HCT116 (cell line): ENCODE data around the gene SEMA4B. TPM values are rescaled to one million over a fixed set of nuclear protein-coding genes. Genes with fewer than 3 reads are reported as not detected.

Experiments used
- CEBPB ChIP-seq: IDR thresholded peaks from 2 replicates; pipeline ENCODE4 v1.6.1; 2012; ENCODE audit warnings: low read depth
- ELF1 ChIP-seq: IDR thresholded peaks from 2 replicates; pipeline ENCODE4 v1.6.1; 2012; ENCODE audit warnings: low read depth, borderline replicate concordance
- REST ChIP-seq: IDR thresholded peaks from 2 replicates; pipeline ENCODE4 v1.6.1; 2012; ENCODE audit warnings: low read depth
- SIN3A ChIP-seq: IDR thresholded peaks from 2 replicates; pipeline ENCODE4 v1.6.1; 2012; ENCODE audit warnings: low read depth
- SP1 ChIP-seq: IDR thresholded peaks from 2 replicates; pipeline ENCODE4 v1.6.1; 2012; ENCODE audit warnings: low read depth
- ZBTB33 ChIP-seq: IDR thresholded peaks from 2 replicates; pipeline ENCODE4 v1.6.1; 2011; ENCODE audit warnings: mild to moderate bottlenecking, low read length, moderate library complexity; ENCODE audit not compliant: insufficient replicate concordance; ENCODE audit errors: extremely low read depth
- ZNF274 ChIP-seq: fragments of 200-500 bp; sonication (Bioruptor generic); IDR thresholded peaks from 2 replicates; pipeline ENCODE4 v1.6.1; 2014; ENCODE audit warnings: mild to moderate bottlenecking, low read depth, low read length, inconsistent platforms
- total RNA-seq: library from RNA; stranded (reverse); gene quantifications from one replicate; pipeline ENCODE4 v1.2.1, GENCODE V29; 2021; ENCODE audit not compliant: unreplicated experiment

The SEMA4B gene
- total RNA-seq, 1 experiment from 2014 or later, result 98.6 TPM

- TF ChIP-seq SIN3A (no peak; the same call in 1 of the 2 replicates), ELF1 (no peak), ZNF274 (no peak), ZBTB33 (no peak), REST (no peak), CEBPB (no peak), SP1 (no peak)
Observed at GRCh38 chr15:90264671-90265070, 63.5 kb downstream of the SEMA4B start (continued).
